C4-2B (cell line): ENCODE measurements around the gene SEMA3B.

Source experiments
- H3K27ac ChIP-seq: fragments of 450-650 bp; 2 replicates; pipeline ENCODE4 v1.5.1; 2017
- ZFX ChIP-seq: fragments of 450-650 bp; IDR thresholded peaks from 2 replicates; pipeline ENCODE4 v1.6.1; 2017
- TF ChIP-seq, protein P1 (sequence below): fragments of 450-650 bp; conservative IDR thresholded peaks from 2 replicates; pipeline ENCODE4 v1.5.1; 2017; ENCODE audit warnings: mild to moderate bottlenecking

Gene SEMA3B

DNA sequence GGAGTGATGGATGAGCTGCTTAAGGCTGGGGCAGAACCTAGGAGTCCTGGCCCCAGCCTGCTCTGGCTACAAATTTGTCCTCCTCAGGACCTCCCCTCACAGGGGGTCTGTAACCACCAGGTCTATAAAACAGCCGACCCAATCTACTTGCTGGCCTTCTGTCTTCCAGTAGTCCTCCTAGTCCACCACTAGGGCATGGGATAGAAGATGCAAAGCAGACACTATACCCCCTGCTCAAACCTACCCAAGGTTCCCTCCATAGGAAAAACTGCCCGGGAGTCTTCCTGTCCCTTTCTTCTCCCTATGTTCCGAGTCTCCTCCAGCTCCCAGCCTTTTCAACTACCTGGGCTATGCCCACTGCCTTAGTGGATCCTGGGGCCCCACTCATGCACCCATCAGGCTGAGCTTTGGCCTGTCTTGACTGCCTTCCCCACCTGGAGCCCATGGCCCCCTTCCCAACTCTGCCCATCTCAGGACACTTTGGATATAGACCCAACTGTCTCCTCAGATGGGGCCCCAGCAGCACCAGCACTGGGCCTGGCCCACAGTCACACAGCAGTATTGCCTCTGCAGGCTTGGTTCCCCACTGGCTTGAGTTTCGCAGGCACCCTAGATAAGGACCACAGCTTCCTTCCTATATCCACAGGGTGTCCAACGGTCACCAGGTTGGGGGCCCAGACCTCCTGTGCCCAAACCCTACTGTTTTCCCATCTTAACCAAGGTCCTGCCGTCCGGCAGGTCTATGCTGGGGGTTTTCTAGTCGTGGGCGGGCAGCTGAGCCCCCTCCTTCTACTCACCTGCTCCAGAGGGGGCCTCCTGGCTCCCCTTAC lies 29.2 kb downstream of the SEMA3B start:
- TF ChIP-seq, protein P1, sequence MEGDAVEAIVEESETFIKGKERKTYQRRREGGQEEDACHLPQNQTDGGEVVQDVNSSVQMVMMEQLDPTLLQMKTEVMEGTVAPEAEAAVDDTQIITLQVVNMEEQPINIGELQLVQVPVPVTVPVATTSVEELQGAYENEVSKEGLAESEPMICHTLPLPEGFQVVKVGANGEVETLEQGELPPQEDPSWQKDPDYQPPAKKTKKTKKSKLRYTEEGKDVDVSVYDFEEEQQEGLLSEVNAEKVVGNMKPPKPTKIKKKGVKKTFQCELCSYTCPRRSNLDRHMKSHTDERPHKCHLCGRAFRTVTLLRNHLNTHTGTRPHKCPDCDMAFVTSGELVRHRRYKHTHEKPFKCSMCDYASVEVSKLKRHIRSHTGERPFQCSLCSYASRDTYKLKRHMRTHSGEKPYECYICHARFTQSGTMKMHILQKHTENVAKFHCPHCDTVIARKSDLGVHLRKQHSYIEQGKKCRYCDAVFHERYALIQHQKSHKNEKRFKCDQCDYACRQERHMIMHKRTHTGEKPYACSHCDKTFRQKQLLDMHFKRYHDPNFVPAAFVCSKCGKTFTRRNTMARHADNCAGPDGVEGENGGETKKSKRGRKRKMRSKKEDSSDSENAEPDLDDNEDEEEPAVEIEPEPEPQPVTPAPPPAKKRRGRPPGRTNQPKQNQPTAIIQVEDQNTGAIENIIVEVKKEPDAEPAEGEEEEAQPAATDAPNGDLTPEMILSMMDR = no peak; the same call in 1 of the 2 replicates
- no peak for TF ChIP-seq ZFX
- H3K27ac ChIP-seq = peak overlapping the region; percentile 83

DNA sequence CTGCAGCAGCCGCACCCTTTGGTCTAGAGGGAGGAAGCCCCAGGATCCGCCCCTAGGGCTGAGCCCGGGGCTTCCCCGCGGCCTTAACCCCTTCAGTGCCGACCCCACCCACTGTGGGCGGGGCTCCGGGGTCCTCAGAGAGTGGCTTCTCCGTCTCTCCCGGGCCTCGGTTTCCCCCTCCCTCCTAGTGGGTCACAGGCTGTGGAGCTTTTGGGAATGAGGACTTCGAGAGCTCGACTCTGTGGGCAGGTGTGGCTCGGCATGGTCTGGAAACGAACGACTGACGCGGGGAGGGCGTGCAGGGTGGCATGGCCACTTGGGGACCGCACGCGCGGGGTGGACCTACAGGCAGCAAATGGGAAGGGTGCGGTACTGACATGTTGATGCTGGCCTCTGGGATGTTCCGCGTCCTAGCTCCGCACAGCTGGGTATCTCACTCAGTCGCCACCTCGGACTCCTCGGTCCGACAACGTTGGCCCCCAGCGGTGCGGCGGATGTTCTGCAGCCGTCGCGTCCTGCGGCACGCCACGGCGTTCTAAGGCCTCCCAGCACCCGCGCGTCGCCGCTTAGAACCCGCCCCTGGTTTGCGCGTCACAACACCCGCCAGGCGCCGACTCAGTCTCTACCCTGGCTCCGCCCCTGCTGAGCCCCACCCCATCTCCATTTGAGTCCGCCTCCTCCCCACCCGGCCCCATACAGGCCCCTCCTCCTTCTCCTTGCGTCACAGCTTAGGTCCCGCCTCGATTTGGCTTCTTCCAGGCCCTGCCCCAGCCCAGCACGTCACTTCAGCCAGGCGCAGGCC lies 30.1 kb downstream of the SEMA3B start, which contains the start of the genes HYAL3 and NAA80:
Gene HYAL3 (minus strand): TSS at position 570 of the 802 bp plus-strand sequence. CDS start 3,803 bp downstream, outside the sequence.
Gene NAA80 (minus strand): TSS at position 570 of the 802 bp plus-strand sequence. CDS start 1,942 bp downstream, outside the sequence.
- TF ChIP-seq, protein P1 = no peak; the same call in 1 of the 2 replicates
- peak within 1 kb of the TSS; percentile 83 for H3K27ac ChIP-seq

- TF ChIP-seq ZFX = no peak
- TF ChIP-seq, protein P1 = no peak
- peak overlapping the region; percentile 83 for H3K27ac ChIP-seq
Measured at GRCh38 chr3:50299638-50299928, 30.6 kb downstream of the SEMA3B start.

GRCh38 chr3:50299929-50300680 lies 31.2 kb downstream of the SEMA3B start:
- peak overlapping the region; percentile 83 for H3K27ac ChIP-seq
- TF ChIP-seq, protein P1 = no peak
- peak; percentile 23; the same call in 1 of the 2 replicates for TF ChIP-seq ZFX

DNA sequence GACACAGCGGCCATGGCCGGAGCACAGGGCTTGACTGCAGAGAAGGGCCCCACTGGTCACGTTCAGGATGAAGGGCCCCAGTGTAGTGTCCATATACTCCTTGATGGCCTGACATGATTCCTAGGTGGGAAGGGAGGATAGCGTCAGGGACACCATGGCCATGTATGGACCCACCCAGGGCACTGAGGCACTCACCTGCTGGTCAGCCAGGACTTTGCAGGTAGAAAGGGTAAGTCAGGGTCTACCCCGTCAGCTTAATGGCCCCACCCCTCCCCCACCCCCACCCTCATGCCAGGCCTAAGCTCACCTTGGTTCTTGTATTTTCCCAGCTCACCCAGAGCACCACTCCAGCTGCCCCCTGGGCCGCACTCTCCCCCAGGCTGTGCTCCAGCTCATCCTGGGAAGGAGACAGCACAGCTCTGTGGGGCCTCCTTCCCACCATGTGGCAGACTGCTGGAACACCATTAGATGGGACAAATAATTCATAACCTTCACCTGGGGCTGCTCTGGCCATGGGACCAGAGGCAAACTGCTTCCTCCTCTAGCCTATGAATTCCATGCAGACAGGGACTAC lies 31.8 kb downstream of the SEMA3B start:
- TF ChIP-seq, protein P1 = no peak
- no peak for TF ChIP-seq ZFX
- peak overlapping the region; percentile 83 for H3K27ac ChIP-seq

- no peak for TF ChIP-seq ZFX
- TF ChIP-seq, protein P1 = no peak
- H3K27ac ChIP-seq = peak overlapping the region; percentile 17; the same call in 1 of the 2 replicates
Measured at GRCh38 chr3:50302095-50303012, 33.4 kb downstream of the SEMA3B start.
